ENCODE measurements around the gene STRIP2. TPM values are rescaled to one million over a fixed set of nuclear protein-coding genes. Genes with fewer than 3 reads are reported as not detected.

The STRIP2 gene
- total RNA-seq, 1 experiment from 2014 or later = 10.8 TPM

- POLR2A ChIA-PET = no interaction called here
- Histone ChIP-seq H3K79me2 (ENCODE audit: insufficient read depth, low read length) (no peaks in the 10 kb centered on the region), H3K4me1 (ENCODE audit: control insufficient read depth in 1 of 2, insufficient read depth in 2 of 2, low read length in 2 of 2) (no peaks in the 10 kb centered on the region), H3K4me2 (ENCODE audit: low read length) (no peak overlapping the region), H3K4me3 (replicated peaks in 1 of 2; ENCODE audit: low read depth in 1 of 2, low read length in 2 of 2) (no peak overlapping the region), H3K27ac (ENCODE audit: low read depth, low read length) (no peak overlapping the region), H3K36me3 (ENCODE audit: control insufficient read depth in 1 of 2, insufficient read depth in 2 of 2, low read length in 2 of 2) (no peaks in the 10 kb centered on the region), H3K9ac (ENCODE audit: low read length) (no peak overlapping the region), H2AFZ (ENCODE audit: low read depth, low read length, poor library complexity, severe bottlenecking) (no peak overlapping the region), H3K9me3 (ENCODE audit: control insufficient read depth in 1 of 2, insufficient read depth in 1 of 2, low read depth in 1 of 2, low read length in 2 of 2) (no peaks in the 10 kb centered on the region), H3K27me3 (ENCODE audit: insufficient read depth, low read length) (no peaks in the 10 kb centered on the region), H3K9me2 (ENCODE audit: insufficient read depth) (no peaks in the 10 kb centered on the region), H4K20me1 (ENCODE audit: insufficient read depth) (no peaks in the 10 kb centered on the region)
- TF ChIP-seq EGR1 (IDR thresholded peaks at IDR 0.05; ENCODE audit: low read depth) = no peak
- TF ChIP-seq ZFX (IDR thresholded peaks at IDR 0.05) = no peak
- TF ChIP-seq ATF3 (IDR thresholded peaks at IDR 0.05) = no peak
- TF ChIP-seq MAX (IDR thresholded peaks at IDR 0.05) = no peak
- intact Hi-C loops (cut with micrococcal nuclease) = no loop called here
- CTCF ChIA-PET = no interaction called here
- ATAC-seq (no peak), DNase-seq (ENCODE audit: low read depth, low spot score) (no peak)
- RAD21 ChIA-PET (ENCODE audit: low non-redundant PET in 1 of 2, low total read pairs in 2 of 2, uncharacterized antibody in 2 of 2, unreplicated experiment in 2 of 2) = no interaction called here
- no TSS peak for BruUV-seq (replicated peaks)
Observed at GRCh38 chr7:129482781-129483180, 48.5 kb downstream of the STRIP2 start.

- Histone ChIP-seq H3K9me3 (ENCODE audit: control insufficient read depth in 1 of 2, insufficient read depth in 1 of 2, low read depth in 1 of 2, low read length in 2 of 2) (no peaks in the 10 kb centered on the region), H3K27ac (ENCODE audit: low read depth, low read length) (no peak overlapping the region), H3K9me2 (ENCODE audit: insufficient read depth) (no peaks in the 10 kb centered on the region), H3K9ac (ENCODE audit: low read length) (no peak overlapping the region), H3K79me2 (ENCODE audit: insufficient read depth, low read length) (no peaks in the 10 kb centered on the region), H3K4me2 (ENCODE audit: low read length) (no peak overlapping the region), H3K4me3 (replicated peaks in 1 of 2; ENCODE audit: low read depth in 1 of 2, low read length in 2 of 2) (no peak overlapping the region), H3K36me3 (ENCODE audit: control insufficient read depth in 1 of 2, insufficient read depth in 2 of 2, low read length in 2 of 2) (no peaks in the 10 kb centered on the region), H3K4me1 (ENCODE audit: control insufficient read depth in 1 of 2, insufficient read depth in 2 of 2, low read length in 2 of 2) (no peaks in the 10 kb centered on the region), H3K27me3 (ENCODE audit: insufficient read depth, low read length) (no peaks in the 10 kb centered on the region), H2AFZ (ENCODE audit: low read depth, low read length, poor library complexity, severe bottlenecking) (no peak overlapping the region), H4K20me1 (ENCODE audit: insufficient read depth) (no peaks in the 10 kb centered on the region)
- BruUV-seq (replicated peaks) = no TSS peak
- POLR2A ChIA-PET = no interaction called here
- ATAC-seq (no peak), DNase-seq (ENCODE audit: low read depth, low spot score) (no peak)
- intact Hi-C loops (cut with micrococcal nuclease) = no loop called here
- RAD21 ChIA-PET (ENCODE audit: low non-redundant PET in 1 of 2, low total read pairs in 2 of 2, uncharacterized antibody in 2 of 2, unreplicated experiment in 2 of 2) = no interaction called here
- CTCF ChIA-PET = no interaction called here
- TF ChIP-seq SIN3A (IDR thresholded peaks at IDR 0.05; ENCODE audit: low read depth) (no peak), EGR1 (IDR thresholded peaks at IDR 0.05; ENCODE audit: low read depth) (no peak), SRF (IDR thresholded peaks at IDR 0.05; ENCODE audit: low read depth) (no peak), ZNF274 (IDR thresholded peaks at IDR 0.05; ENCODE audit: low read depth, low read length) (no peak), EZH2phosphoT487 (IDR thresholded peaks at IDR 0.05; ENCODE audit: borderline replicate concordance) (no peak), POLR2A (IDR thresholded peaks at IDR 0.05; ENCODE audit: borderline replicate concordance, extremely low read depth, insufficient read depth, insufficient read length) (no peak), SP1 (IDR thresholded peaks at IDR 0.05; ENCODE audit: low read depth) (no peak), JUND (IDR thresholded peaks at IDR 0.05) (no peak), ELF1 (IDR thresholded peaks at IDR 0.05; ENCODE audit: borderline replicate concordance, low read depth) (no peak), POLR2AphosphoS5 (IDR thresholded peaks at IDR 0.05; ENCODE audit: low read depth, low read length) (no peak), RAD21 (IDR thresholded peaks at IDR 0.05; ENCODE audit: low read depth) (no peak), CTCF (IDR thresholded peaks at IDR 0.05 in 2 of 3, conservative IDR thresholded peaks at IDR 0.05 in 1 of 3; ENCODE audit: borderline replicate concordance in 1 of 3, insufficient read depth in 1 of 3, low read depth in 2 of 3, low read length in 2 of 3) (no peak), TCF7L2 (IDR thresholded peaks at IDR 0.05; ENCODE audit: borderline replicate concordance, extremely low read depth, insufficient read depth, insufficient read length) (no peak), ATF3 (IDR thresholded peaks at IDR 0.05) (no peak)
Observed at GRCh38 chr7:129489491-129489890, 55.3 kb downstream of the STRIP2 start.
